Pulmonary artery endothelial cell (primary cell): ENCODE measurements around the gene SPIN1. TPM values are rescaled to one million over a fixed set of nuclear protein-coding genes. Genes with fewer than 3 reads are reported as not detected.

Source experiments
- DNase-seq: peaks from one replicate; pipeline ENCODE4 v3.0.0-alpha.2; 2011; ENCODE audit warnings: low read depth, low spot score
- total RNA-seq: library from RNA; depleted of rRNA; stranded (reverse); fragments of >200 nt; gene quantifications from 2 replicates; pipeline ENCODE4 v1.2.3, GENCODE V29; 2014

The SPIN1 gene
- total RNA-seq, 1 donor from 2014 or later: 48.5 TPM

DNA sequence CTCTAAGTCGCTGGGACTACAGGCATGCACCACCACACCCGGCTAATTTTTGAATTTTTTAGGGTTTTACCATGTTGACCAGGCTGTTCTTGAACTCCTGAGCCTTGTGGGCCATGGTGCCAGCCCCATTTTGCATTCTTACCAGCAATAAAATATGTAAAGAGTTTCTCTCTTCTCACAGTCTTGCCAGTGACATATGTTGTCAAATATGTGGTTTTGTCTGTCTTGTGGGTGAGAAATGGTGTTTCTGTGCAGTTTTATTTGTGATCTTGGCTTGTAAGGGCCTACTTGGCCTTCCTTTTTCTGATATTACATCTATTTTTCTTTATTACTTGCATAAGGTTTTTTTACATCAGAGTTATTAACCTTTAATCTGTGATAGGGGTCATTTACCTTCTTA, 47.1 kb downstream of the SPIN1 start:
- DNase-seq: no peak

- DNase-seq: no peak
Measured at GRCh38 chr9:88436379-88436778, 48.1 kb downstream of the SPIN1 start.

- DNase-seq: no peak
Measured at GRCh38 chr9:88437210-88438146, 49.2 kb downstream of the SPIN1 start.

- DNase-seq: no peak
Measured at GRCh38 chr9:88438811-88439210, 50.6 kb downstream of the SPIN1 start.

DNA sequence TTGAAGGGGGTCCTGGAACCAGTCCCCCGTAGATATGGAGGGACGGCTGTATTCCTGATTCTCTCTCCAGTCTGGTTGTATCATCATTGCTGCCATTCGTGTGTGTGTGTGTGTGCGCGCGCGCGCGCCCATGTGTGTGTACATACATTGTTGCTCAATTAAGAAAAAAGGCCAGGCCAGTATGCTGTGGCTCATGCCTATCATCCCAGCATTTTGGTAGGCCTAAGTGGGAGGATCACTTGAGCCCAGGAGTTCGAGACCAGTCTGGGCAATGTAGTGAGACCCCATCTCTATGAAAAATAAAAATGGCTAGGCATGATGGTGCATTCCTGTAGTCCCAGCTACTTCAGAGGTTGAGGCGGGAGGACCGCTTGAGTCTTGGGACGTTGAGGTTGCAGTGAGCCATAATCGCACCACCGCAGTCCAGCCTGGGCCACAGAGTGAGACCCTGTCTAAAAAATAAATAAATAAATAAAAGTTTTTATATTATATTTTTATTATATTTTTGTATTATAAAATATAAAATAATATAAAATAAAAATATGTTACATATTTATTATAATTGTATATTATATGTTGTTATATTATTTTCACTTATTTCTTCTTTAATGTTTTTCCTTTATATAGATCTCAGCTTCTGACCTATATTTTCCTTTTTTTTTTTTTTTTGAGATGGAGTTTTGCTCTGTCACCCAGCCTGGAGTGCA, 53.2 kb downstream of the SPIN1 start:
- DNase-seq: no peak

GRCh38 chr9:88443480-88444113, 55.4 kb downstream of the SPIN1 start:
- DNase-seq: no peak

DNA sequence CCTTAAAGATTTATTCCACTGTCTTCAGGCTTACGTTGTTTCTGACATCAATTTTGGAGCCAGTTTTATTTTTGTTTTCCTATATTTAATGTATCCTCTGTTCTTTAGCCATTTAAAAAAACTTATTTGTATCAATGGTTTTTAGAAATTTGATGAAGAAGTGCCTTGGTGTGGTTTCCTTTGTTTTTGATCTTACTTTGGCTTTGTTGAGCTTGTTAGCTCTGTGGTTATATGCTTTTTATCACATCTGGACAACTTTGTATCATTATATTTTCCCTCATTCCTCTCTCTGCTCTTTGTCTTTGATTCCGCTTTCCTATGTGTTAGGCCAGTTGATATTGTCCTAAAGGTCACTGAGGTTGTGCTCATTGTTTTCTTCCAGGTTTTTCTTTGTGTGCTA, 58.5 kb downstream of the SPIN1 start:
- no peak for DNase-seq

DNA sequence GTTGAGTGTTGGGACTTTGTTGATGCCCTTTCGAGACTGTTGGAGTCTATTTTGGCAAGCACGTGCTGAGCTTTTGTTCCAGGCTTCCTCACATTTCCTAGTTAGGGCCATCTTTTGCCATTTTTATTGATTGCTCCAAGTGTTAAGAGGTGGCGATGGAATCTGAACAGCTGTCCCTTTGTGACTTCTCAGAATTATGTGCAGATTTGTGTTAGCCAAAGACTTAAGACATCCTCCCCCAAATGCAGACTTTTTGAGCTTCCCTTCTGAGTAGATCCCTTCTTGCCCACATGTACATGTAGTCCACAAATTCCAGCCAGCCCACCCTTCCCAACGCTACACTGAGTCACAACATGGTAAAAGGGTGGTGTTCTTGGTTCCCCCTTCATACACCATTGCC, 59.2 kb downstream of the SPIN1 start:
- no peak for DNase-seq

DNA sequence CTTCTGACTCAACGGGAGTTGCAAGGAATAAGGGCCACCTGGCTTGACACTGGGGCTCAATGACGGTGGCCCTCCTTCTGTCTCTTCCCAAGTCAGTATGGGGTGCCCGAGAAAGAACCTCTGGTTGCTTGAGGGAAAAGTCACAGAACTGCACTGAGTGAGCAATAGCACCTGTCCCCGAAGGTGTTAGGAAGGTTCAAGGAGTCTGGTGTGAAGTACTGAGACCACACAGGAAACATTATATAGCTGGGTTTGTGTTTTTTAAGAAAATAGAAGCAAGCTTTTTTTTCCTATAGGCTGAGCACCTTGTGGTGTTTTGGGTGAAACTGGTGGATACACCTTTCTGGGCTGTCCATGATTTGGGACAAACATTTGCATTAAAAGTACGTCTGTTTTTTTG, 62.9 kb downstream of the SPIN1 start:
- DNase-seq: no peak

GRCh38 chr9:88458716-88459465, 70.6 kb downstream of the SPIN1 start:
- DNase-seq: no peak

DNA sequence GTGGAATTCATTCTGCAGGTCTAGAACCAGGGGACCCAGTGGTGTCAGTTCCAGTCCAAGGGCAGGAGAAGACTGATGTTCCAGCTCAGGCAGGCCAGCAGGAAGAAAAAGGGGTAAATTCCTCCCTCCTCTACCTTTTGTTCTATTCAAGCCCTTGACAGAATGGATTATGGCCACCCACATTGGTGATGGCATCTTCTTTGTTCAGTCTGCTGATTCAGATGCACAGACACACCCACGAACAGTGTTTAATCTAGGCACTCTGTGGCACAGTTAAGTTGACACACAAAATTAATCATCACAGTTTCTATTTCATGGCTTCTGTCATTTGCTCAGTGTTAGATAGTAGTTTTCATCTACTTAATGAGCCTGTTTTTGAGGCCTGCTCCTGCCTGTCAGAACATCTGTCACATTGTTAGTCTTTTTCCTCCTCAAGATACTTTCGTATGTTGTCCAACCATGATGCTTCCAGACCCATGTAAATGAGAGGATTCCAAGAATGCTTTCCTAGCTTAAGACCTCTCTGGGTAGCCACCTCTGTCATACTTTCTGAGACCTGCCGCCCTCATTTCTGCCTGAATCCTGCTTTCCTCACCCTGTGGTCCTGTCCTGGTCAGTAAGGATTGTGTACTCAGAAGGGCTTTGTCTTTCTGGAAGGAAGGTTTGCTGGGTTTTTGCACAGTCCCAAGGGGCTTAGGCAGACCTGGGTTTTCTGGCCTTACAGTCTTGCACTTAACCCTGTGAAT, 72.5 kb downstream of the SPIN1 start:
- no peak for DNase-seq

GRCh38 chr9:88462191-88462590, 73.9 kb downstream of the SPIN1 start:
- DNase-seq: no peak

- DNase-seq: no peak
Measured at GRCh38 chr9:88464851-88465250, 76.6 kb downstream of the SPIN1 start.

GRCh38 chr9:88468226-88468625, 80.0 kb downstream of the SPIN1 start:
- DNase-seq: no peak

- DNase-seq: no peak
Measured at GRCh38 chr9:88476491-88477271, 88.4 kb downstream of the SPIN1 start.

GRCh38 chr9:88477300-88477751, 89.1 kb downstream of the SPIN1 start:
- DNase-seq: no peak

- DNase-seq: no peak
Measured at GRCh38 chr9:88478246-88478645, 90.0 kb downstream of the SPIN1 start.

DNA sequence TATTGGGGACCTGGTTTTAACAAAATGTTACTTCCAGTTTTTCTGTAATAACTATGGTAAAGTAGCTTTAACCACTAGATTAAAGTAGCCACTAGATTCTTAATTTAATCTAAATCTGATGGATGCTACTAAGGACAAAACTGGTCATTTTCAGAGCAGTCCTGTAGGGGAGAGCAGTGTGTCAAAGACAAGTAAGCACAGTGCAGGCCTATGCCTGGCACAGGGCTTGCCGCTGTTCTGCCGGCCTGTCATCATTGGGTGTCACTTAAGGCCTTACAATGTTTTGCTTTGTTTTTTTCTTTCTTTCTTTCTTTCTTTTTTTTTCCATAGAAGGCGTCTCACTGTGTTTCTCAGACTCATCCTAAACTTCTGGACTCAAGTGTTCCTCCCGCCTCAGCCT, 93.7 kb downstream of the SPIN1 start:
- no peak for DNase-seq

DNA sequence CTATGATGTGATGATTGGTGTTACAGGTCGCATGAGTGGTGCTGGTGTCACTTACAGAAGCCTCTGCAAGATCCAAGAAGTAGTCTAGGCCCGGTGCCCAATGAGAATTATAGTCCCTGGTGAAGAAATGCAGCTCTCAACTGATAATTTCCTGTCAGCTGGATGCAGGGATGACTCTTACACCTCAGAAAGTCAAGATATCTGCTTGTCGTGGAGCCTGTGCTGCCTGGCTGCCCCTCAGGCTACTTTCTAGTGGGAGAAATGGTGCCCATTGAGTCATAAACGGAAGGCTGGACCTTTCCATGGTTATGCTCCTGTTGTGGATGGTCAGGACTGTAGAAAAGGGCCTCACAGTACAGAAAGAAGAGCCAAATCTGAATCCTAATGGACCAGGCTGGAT, 99.9 kb downstream of the SPIN1 start:
- no peak for DNase-seq
